Cardiac muscle cell (in vitro differentiated cells and primary cell): ENCODE measurements around the gene ADORA2A. TPM values are rescaled to one million over a fixed set of nuclear protein-coding genes. Genes with fewer than 3 reads are reported as not detected.

ENCODE experiments used
- DNase-seq, 2 donors: peaks; one replicate each; pipeline versions ENCODE4 v3.0.0 to v3.0.0-alpha.2; 2010 to 2017; ENCODE audit warnings: low read depth in 1 of 2, low spot score in 1 of 2
- H3K27ac ChIP-seq: fragments of 200-600 bp; sonication (generic); 2 replicates; pipeline ENCODE4 v1.5.1; 2016
- H3K27me3 ChIP-seq: fragments of 200-600 bp; sonication (generic); 2 replicates; pipeline ENCODE4 v1.6.0; 2016; ENCODE audit warnings: control low read depth
- H3K36me3 ChIP-seq: fragments of 200-600 bp; sonication (generic); 2 replicates; pipeline ENCODE4 v1.5.1; 2016; ENCODE audit warnings: control low read depth
- H3K4me1 ChIP-seq: fragments of 200-600 bp; sonication (generic); 2 replicates; pipeline ENCODE4 v1.8.1; 2017; ENCODE audit warnings: low read depth, mild to moderate bottlenecking, mixed run types
- H3K4me3 ChIP-seq: fragments of 200-600 bp; sonication (generic); 2 replicates; pipeline ENCODE4 v1.5.1; 2016; ENCODE audit warnings: mild to moderate bottlenecking
- H3K9me3 ChIP-seq: fragments of 200-600 bp; sonication (generic); 2 replicates; pipeline ENCODE4 v1.5.1; 2017; ENCODE audit warnings: low read depth, mild to moderate bottlenecking, control low read depth
- CTCF ChIP-seq: IDR thresholded peaks from 2 replicates; pipeline ENCODE4 v1.5.1; 2012; ENCODE audit warnings: low read depth, mild to moderate bottlenecking, low read length
- polyA plus RNA-seq: library from polyadenylated mRNA; unstranded; fragments of >200 nt; fragmentation: Nextera tagmentation; extraction: Ambion mirVana; gene quantifications from 2 replicates; pipeline ENCODE4 v1.2.1, GENCODE V29; 2016
- total RNA-seq: library from RNA; depleted of rRNA; stranded (reverse); fragments of >200 nt; gene quantifications from 2 replicates; pipeline ENCODE4 v1.2.3, GENCODE V29; 2016

ADORA2A gene
- total and polyA plus RNA-seq, 2 experiments from 2014 or later: 4.0 to 13.7 TPM

GRCh38 chr22:24426851-24427499 is 424 bp upstream of the ADORA2A start:
- no peak for TF ChIP-seq CTCF
- Histone ChIP-seq H3K4me3 (no peak overlapping the region), H3K4me1 (no peaks in the 10 kb centered on the region), H3K9me3 (no peaks in the 10 kb centered on the region), H3K27me3 (peaks cover 13% of the 10 kb centered on the region), H3K36me3 (no peaks in the 10 kb centered on the region), H3K27ac (no peak overlapping the region)
- no peak for DNase-seq

GRCh38 chr22:24428751-24429410 is 1.5 kb downstream of the ADORA2A start:
- no peaks in the 10 kb centered on the region for H3K9me3 ChIP-seq
- H3K36me3 ChIP-seq: no peaks in the 10 kb centered on the region
- no peak overlapping the region for H3K4me3 ChIP-seq
- H3K27me3 ChIP-seq: peaks cover 13% of the 10 kb centered on the region
- no peak for DNase-seq
- no peak overlapping the region for H3K27ac ChIP-seq
- H3K4me1 ChIP-seq: no peaks in the 10 kb centered on the region
- no peak for TF ChIP-seq CTCF

GRCh38 chr22:24429411-24430365 is 2.3 kb downstream of the ADORA2A start:
- no peak for DNase-seq
- no peaks in the 10 kb centered on the region for H3K9me3 ChIP-seq
- H3K36me3 ChIP-seq: no peaks in the 10 kb centered on the region
- no peak overlapping the region for H3K4me3 ChIP-seq
- H3K27ac ChIP-seq: no peak overlapping the region
- TF ChIP-seq CTCF: no peak
- H3K27me3 ChIP-seq: peaks cover 5% of the 10 kb centered on the region
- H3K4me1 ChIP-seq: no peaks in the 10 kb centered on the region

GRCh38 chr22:24430431-24431308 is 3.3 kb downstream of the ADORA2A start:
- DNase-seq: no peak
- no peaks in the 10 kb centered on the region for H3K27me3 ChIP-seq
- no peak overlapping the region for H3K27ac ChIP-seq
- no peaks in the 10 kb centered on the region for H3K36me3 ChIP-seq
- no peaks in the 10 kb centered on the region for H3K9me3 ChIP-seq
- TF ChIP-seq CTCF: no peak
- H3K4me3 ChIP-seq: no peak overlapping the region
- no peaks in the 10 kb centered on the region for H3K4me1 ChIP-seq
